Vagina (tissue), 2 donors: ENCODE data around the gene SYT1. TPM values are rescaled to one million over a fixed set of nuclear protein-coding genes. Genes with fewer than 3 reads are reported as not detected.
"Not testable (repeated sequence)": the region's sequence is repeated elsewhere in the genome, so short reads cannot be mapped to it uniquely, and the experiment has no call there.

Experiments used
- DNase-seq, 2 donors: peaks; one replicate each; pipeline ENCODE4 v3.0.0-alpha.2; 2017; ENCODE audit errors: extremely low spot score in 2 of 2
- H3K27ac ChIP-seq: fragments of 200-600 bp; sonication (generic); one replicate; pipeline ENCODE4 v1.5.1; 2019
- H3K27me3 ChIP-seq: fragments of 200-600 bp; sonication (generic); one replicate; pipeline ENCODE4 v1.5.1; 2019
- H3K36me3 ChIP-seq, 2 donors: fragments of 200-600 bp; sonication (generic); one replicate each; pipeline ENCODE4 v1.5.1; 2017 to 2019
- H3K4me1 ChIP-seq: fragments of 200-600 bp; sonication (generic); one replicate; pipeline ENCODE4 v1.5.1; 2019
- H3K4me3 ChIP-seq, 2 donors: fragments of 200-600 bp; sonication (generic); 1 replicate in 1 of 2; 2 replicates in 1 of 2; pipeline ENCODE4 v1.5.1; 2016 to 2019
- H3K9me3 ChIP-seq: fragments of 200-600 bp; sonication (generic); one replicate; pipeline ENCODE4 v1.5.1; 2019
- CTCF ChIP-seq, 3 experiments: fragments of 450-650 bp in 2 of 3; fragments of 200-600 bp in 1 of 3; sonication (generic) in 1 of 3; IDR thresholded peaks; one replicate each; pipeline ENCODE4 v1.5.1; 2017 to 2019; ENCODE audit warnings: antibody characterized with exemption in 3 of 3, mild to moderate bottlenecking in 2 of 3, moderate library complexity in 2 of 3
- POLR2A ChIP-seq, 2 donors: fragments of 450-650 bp; IDR thresholded peaks; one replicate each; pipeline ENCODE4 v1.6.1; 2017; ENCODE audit warnings: antibody characterized with exemption in 2 of 2, mild to moderate bottlenecking in 2 of 2, moderate library complexity in 2 of 2
- POLR2AphosphoS5 ChIP-seq, 2 donors: sonication (generic); formaldehyde crosslinking; IDR thresholded peaks; one replicate each; pipeline ENCODE4 v1.9.0; 2017; ENCODE audit warnings: antibody characterized with exemption in 2 of 2, mild to moderate bottlenecking in 2 of 2, low read depth in 1 of 2; ENCODE audit not compliant: insufficient read depth in 1 of 2
- intact Hi-C: fragments of 100-400 bp; cut with DNase I; formaldehyde crosslinking; loops from one replicate; pipeline ENCODE4 v1.15.1; 2023
- total RNA-seq: library from RNA; depleted of rRNA; stranded (reverse); fragments of >200 nt; gene quantifications from one replicate; pipeline ENCODE4 v1.2.3, GENCODE V29; 2016

The SYT1 gene
- total RNA-seq, 1 donor from 2014 or later = 13.3 TPM

GRCh38 chr12:78835493-78835892 is 29.1 kb upstream of the SYT1 start:
- H3K27me3 ChIP-seq = no peaks in the 10 kb centered on the region
- TF ChIP-seq POLR2AphosphoS5 (IDR thresholded peaks at IDR 0.05; ENCODE audit: insufficient read depth in 1 of 2, low read depth in 1 of 2) (no peak), CTCF (IDR thresholded peaks at IDR 0.05) (no peak), POLR2A (IDR thresholded peaks at IDR 0.05) (no peak)
- intact Hi-C loops = no loop called here

GRCh38 chr12:78840518-78841019 is 24.0 kb upstream of the SYT1 start:
- intact Hi-C loops, H3K9me3 ChIP-seq, H3K4me1 ChIP-seq, H3K27me3 ChIP-seq, DNase-seq, H3K4me3 ChIP-seq, H3K27ac ChIP-seq, H3K36me3 ChIP-seq: not testable (repeated sequence)

More at GRCh38 chr12:78835493-78835892, 29.1 kb upstream of the SYT1 start:
- H3K4me1 ChIP-seq = no peaks in the 10 kb centered on the region
- no peaks in the 10 kb centered on the region for H3K9me3 ChIP-seq
- DNase-seq = no peak
- H3K4me3 ChIP-seq = no peak overlapping the region
- H3K36me3 ChIP-seq = no peaks in the 10 kb centered on the region
- H3K27ac ChIP-seq = no peak overlapping the region

GRCh38 chr12:78853231-78853630 is 11.3 kb upstream of the SYT1 start:
- no peak for TF ChIP-seq POLR2AphosphoS5 (IDR thresholded peaks at IDR 0.05; ENCODE audit: insufficient read depth in 1 of 2, low read depth in 1 of 2)
- no peak for TF ChIP-seq POLR2A (IDR thresholded peaks at IDR 0.05)
- TF ChIP-seq CTCF (IDR thresholded peaks at IDR 0.05) = no peak
- Histone ChIP-seq H3K36me3 (no peaks in the 10 kb centered on the region), H3K9me3 (no peaks in the 10 kb centered on the region), H3K4me3 (no peak overlapping the region), H3K4me1 (no peaks in the 10 kb centered on the region), H3K27me3 (no peaks in the 10 kb centered on the region), H3K27ac (no peak overlapping the region)
- no peak for DNase-seq
- intact Hi-C loops = no loop called here

- Histone ChIP-seq H3K36me3 (no peaks in the 10 kb centered on the region), H3K27me3 (no peaks in the 10 kb centered on the region), H3K9me3 (no peaks in the 10 kb centered on the region), H3K4me3 (peak overlapping the region; percentile 50 to 59), H3K27ac (peak overlapping the region; percentile 42), H3K4me1 (no peaks in the 10 kb centered on the region)
- intact Hi-C loops = no loop called here
- TF ChIP-seq CTCF (IDR thresholded peaks at IDR 0.05) = no peak
- no peak for TF ChIP-seq POLR2AphosphoS5 (IDR thresholded peaks at IDR 0.05; ENCODE audit: insufficient read depth in 1 of 2, low read depth in 1 of 2)
- no peak for TF ChIP-seq POLR2A (IDR thresholded peaks at IDR 0.05)
- DNase-seq = no peak
Measured at GRCh38 chr12:78863482-78864402, 832 bp upstream of the SYT1 start.

GRCh38 chr12:78864870-78865463 is 393 bp downstream of the SYT1 start:
- Histone ChIP-seq H3K36me3 (no peaks in the 10 kb centered on the region), H3K4me3 (peak overlapping the region; percentile 50 to 59), H3K27me3 (no peaks in the 10 kb centered on the region), H3K27ac (no peak overlapping the region), H3K4me1 (no peaks in the 10 kb centered on the region), H3K9me3 (no peaks in the 10 kb centered on the region)
- intact Hi-C loops = no loop called here
- DNase-seq = no peak
- TF ChIP-seq POLR2AphosphoS5 (IDR thresholded peaks at IDR 0.05; ENCODE audit: insufficient read depth in 1 of 2, low read depth in 1 of 2) (peak in 1 of 2 donors; percentile 48), CTCF (IDR thresholded peaks at IDR 0.05) (no peak)
